ENCODE data around the gene SLC16A6.
"Not testable (repeated sequence)": the region's sequence is repeated elsewhere in the genome, so short reads cannot be mapped to it uniquely, and the experiment has no call there.

The SLC16A6 gene, protein sequence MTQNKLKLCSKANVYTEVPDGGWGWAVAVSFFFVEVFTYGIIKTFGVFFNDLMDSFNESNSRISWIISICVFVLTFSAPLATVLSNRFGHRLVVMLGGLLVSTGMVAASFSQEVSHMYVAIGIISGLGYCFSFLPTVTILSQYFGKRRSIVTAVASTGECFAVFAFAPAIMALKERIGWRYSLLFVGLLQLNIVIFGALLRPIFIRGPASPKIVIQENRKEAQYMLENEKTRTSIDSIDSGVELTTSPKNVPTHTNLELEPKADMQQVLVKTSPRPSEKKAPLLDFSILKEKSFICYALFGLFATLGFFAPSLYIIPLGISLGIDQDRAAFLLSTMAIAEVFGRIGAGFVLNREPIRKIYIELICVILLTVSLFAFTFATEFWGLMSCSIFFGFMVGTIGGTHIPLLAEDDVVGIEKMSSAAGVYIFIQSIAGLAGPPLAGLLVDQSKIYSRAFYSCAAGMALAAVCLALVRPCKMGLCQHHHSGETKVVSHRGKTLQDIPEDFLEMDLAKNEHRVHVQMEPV

GRCh38 chr17:68290955-68291835 lies at the start of gene SLC16A6, which contains the start of gene ARSG:
Gene SLC16A6 (minus strand): TSS chr17:68291127. CDS start chr17:68278320, 12,807 bp downstream.
Gene ARSG (plus strand): TSS chr17:68291495. CDS start chr17:68307494, 15,999 bp downstream.
- DNase-seq = peak; percentile 60

GRCh38 chr17:68334393-68334792 lies 43.5 kb upstream of the SLC16A6 start:
- no peak for DNase-seq

DNA sequence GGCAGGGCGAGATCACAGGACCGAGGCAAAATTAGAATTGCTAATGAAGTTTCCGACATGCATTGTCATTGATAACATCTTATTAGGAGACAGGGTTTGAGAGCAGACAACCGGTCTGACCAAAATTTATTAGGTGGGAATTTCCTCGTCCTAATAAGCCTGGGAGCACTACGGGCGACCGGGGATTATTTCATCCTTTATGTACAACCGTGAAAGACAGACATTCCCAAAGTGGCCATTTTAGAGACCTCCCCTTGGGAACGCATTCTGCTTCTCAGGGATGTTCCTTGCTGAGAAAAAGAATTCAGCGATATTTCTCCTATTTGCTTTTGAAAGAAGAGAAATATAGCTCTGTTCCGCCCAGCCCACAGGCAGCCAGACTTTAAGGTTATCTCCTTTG lies 41.0 kb upstream of the SLC16A6 start:
- DNase-seq = not testable (repeated sequence)

GRCh38 chr17:68329331-68329730 lies 38.4 kb upstream of the SLC16A6 start:
- no peak for DNase-seq

- peak; percentile 8 for DNase-seq
Measured at GRCh38 chr17:68328676-68329075, 37.7 kb upstream of the SLC16A6 start.

DNA sequence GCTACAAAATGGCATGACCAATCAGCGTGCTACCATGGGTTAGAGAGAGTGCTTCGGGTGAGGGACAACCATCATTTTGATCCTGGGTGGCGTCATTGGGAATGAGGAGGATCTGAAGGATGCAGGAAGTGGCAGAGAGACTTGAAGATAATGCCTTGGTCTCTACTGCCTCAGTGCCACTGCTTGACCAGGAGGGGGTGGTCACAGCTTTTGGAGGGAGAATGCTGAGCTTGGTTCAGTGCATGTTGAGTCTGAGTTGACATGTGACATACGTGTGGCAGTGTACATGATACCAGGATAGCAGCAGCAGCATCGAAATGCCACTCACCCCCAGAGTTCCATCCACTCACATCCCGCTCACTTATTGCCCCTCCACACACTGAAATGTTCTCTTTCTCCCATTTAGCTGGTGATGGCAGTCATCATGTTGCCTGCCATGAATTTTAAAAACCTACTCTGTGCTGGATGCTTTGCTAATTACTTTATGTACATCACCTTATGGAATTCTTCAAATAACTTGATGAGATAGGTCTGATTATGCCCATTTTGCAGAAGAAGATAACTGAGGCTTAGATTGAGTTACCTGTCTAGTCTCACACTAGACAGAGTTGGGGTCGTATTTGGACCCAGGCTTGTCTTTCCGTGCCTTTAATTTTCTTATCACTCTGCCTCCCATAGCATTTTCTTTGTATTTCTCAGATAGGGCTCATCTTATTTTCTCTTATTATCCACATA lies 37.1 kb upstream of the SLC16A6 start:
- no peak for DNase-seq

DNA sequence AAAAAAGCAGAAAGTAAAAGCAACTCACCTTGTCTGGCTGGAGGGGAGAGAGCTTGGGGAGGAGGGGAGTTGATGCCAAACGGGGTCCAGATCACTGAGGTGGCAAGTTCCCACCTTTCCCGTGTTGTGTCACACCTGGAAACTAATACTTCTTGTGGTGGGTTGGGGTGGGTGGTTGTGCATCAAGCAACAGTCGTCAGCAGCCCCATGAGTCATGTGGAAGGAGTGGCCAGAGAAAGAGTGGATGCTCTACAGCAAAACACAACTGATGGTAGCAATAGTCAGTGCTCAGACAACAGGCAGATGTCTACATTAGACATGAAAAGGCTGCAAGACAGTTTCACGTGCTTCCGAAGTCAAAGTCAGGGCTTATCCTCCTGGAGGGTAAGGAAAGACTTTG lies 35.8 kb upstream of the SLC16A6 start:
- DNase-seq = no peak

DNA sequence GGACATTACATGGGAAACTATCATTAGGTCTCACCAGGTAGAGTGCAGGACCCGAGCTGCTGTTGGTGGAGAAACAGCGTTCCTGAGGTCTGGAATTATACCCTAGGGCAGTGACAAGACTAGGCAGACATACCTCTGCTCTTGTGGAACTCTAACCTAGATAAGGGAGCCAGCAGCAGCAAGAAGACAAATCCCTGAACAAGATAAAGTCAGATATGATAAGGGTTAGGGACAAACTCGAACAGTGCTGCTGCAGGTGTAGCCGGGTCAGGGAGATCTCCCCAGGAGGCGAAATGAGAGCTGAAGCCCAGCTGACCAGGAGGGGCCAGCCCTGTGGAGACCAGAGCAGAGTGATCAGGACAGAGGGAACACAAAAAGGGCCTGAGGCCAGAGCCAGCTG lies 35.0 kb upstream of the SLC16A6 start:
- no peak for DNase-seq

DNA sequence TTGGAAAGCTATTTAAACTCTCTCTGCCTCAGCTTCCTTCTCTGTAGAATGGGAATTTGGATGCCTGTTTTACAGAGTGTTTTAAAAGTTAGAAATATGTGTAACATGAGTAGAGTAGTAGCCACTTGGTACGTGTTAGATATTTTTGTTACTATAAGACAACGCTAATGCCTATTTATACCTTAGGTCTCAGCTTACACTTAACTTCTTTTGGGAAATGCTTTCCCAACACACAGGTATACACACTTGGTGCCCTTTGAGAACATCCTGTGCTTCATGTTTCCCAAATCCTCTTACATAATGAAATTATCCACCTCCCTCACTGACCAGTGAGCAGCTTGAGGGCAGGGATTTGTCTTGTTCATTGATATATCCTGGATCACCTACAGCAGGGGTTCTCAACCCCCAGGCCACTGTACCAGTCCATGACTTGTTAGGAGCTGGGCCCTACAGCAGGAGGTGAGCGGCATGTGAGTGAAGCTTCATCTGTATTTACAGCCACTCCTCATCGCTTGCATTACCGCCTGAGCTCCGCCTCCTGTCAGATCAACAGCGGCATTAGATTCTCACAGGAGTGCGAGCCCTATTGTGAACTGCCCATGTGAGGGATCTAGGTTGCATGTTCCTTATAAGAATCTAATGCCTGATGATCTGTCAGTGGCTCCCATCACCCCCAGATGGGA lies 33.9 kb upstream of the SLC16A6 start:
- no peak for DNase-seq

GRCh38 chr17:68324114-68324513 lies 33.2 kb upstream of the SLC16A6 start:
- DNase-seq = no peak

- no peak for DNase-seq
Measured at GRCh38 chr17:68322630-68323029, 31.7 kb upstream of the SLC16A6 start.

DNA sequence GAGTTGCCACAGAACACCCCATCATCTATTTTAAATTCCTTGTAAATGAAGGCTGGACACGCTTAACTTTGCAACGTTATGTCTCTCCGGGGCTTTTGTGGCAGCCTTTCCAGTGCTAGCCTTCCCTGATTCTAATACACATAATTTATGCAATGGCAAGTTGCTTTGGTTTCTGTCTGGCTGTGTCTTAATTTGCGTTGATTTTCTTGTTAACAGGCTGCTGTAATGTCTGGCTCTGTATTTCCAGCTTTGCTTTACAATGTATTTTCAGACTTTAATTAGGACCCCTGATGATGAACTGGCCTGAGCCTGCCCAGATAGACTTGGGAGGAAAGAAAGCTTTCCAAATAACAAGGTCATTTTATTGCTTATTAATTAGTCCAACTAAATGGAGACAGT lies 30.6 kb upstream of the SLC16A6 start:
- no peak for DNase-seq

DNA sequence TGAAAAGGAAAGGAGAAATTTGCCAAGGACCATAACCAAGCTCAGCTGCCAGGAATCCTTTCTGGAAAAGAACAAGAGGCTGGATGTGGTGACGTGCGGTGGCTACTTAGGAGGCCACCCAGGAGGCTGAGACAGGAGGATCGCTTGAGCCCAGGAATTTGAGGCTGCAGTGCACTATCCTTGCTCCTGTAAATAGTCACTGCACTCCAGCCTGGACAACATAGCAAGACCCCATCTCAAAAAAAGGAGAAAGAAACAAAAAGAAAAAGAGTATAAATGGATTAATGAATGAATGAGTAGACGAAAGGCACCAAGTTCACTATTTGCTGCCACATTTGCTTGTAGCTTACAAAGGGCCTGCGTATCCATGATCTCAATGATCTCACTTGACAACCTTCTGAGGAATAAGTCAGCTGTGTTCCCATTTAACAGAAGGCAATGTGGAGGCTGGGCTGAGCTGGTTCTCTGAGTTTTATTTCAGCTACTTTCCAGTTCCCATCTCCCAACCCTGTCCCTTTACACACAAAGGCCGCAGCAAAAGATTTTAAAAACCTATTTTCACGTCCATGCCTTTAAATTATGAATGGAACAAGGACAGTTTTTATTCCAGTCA lies 30.1 kb upstream of the SLC16A6 start:
- no peak for DNase-seq

GRCh38 chr17:68320311-68320865 lies 29.5 kb upstream of the SLC16A6 start:
- no peak for DNase-seq

GRCh38 chr17:68319410-68320162 lies 28.7 kb upstream of the SLC16A6 start:
- no peak for DNase-seq

GRCh38 chr17:68318103-68318991 lies 27.4 kb upstream of the SLC16A6 start:
- peak; percentile 27 for DNase-seq

DNA sequence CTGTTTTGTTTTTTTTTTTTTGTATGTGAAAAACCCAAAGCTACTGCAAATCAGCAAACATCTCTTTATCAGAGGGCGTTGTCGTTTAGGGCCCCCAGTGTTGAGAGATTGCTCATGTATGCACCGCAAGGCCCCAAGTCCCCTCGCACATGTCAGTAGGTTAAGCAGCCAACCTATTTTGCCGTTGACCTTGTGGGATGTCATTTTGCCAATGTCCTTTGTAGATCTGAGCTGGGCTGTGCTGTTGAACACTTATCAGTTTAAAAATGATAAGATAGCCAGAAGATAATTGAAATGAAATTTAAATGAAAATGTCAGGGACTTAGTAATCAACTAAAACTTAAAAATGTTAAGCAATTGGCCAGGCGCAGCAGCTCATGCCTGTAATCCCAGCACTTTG lies 26.5 kb upstream of the SLC16A6 start:
- DNase-seq = no peak

GRCh38 chr17:68315930-68316329 lies 25.0 kb upstream of the SLC16A6 start:
- no peak for DNase-seq

GRCh38 chr17:68314916-68315535 lies 24.1 kb upstream of the SLC16A6 start:
- peak; percentile 36 for DNase-seq

All from NCI-H226 (cell line).